Activated T-cell treated with anti-CD3 and anti-CD28 coated beads, Interleukin-2, amount 50 U/mL, for 1 hour (primary cell): ENCODE data around the gene PDIA6.

Source experiments
- DNase-seq: peaks from one replicate; pipeline ENCODE4 v3.0.0-alpha.2; 2020

The PDIA6 gene

GRCh38 chr2:10812362-10813162, at the start of gene PDIA6:
Gene PDIA6 (minus strand): TSS chr2:10812785. CDS start chr2:10812696, 89 bp downstream.
- DNase-seq = peak; percentile 93

- no peak for DNase-seq
These were observed 49.7 kb upstream of the PDIA6 start for GRCh38 chr2:10862330-10862729.

- no peak for DNase-seq
These were observed 49.2 kb upstream of the PDIA6 start for GRCh38 chr2:10861765-10862164.

- DNase-seq = no peak
These were observed 48.3 kb upstream of the PDIA6 start for GRCh38 chr2:10860814-10861325.

GRCh38 chr2:10860081-10860813, 47.7 kb upstream of the PDIA6 start:
- no peak for DNase-seq

- DNase-seq = no peak
These were observed 46.7 kb upstream of the PDIA6 start for GRCh38 chr2:10859278-10859677.

- DNase-seq = no peak
These were observed 36.0 kb upstream of the PDIA6 start for GRCh38 chr2:10848541-10848940.

GRCh38 chr2:10847008-10847407, 34.4 kb upstream of the PDIA6 start:
- DNase-seq = no peak

- DNase-seq = no peak
These were observed 33.7 kb upstream of the PDIA6 start for GRCh38 chr2:10846110-10846861.

GRCh38 chr2:10845640-10846039, 33.1 kb upstream of the PDIA6 start:
- no peak for DNase-seq

- no peak for DNase-seq
These were observed 31.5 kb upstream of the PDIA6 start for GRCh38 chr2:10844097-10844496.

- no peak for DNase-seq
These were observed 29.9 kb upstream of the PDIA6 start for GRCh38 chr2:10842506-10842905.

- DNase-seq = no peak
These were observed 29.1 kb upstream of the PDIA6 start for GRCh38 chr2:10841547-10842219.

GRCh38 chr2:10839813-10840212, 27.2 kb upstream of the PDIA6 start:
- DNase-seq = no peak

GRCh38 chr2:10838734-10839133, 26.1 kb upstream of the PDIA6 start:
- no peak for DNase-seq

GRCh38 chr2:10837298-10838266, 25.0 kb upstream of the PDIA6 start:
- no peak for DNase-seq

- peak; percentile 79 for DNase-seq
These were observed 22.7 kb upstream of the PDIA6 start for GRCh38 chr2:10835052-10835970.

- no peak for DNase-seq
These were observed 21.6 kb upstream of the PDIA6 start for GRCh38 chr2:10834068-10834655.

- DNase-seq = no peak
These were observed 20.4 kb upstream of the PDIA6 start for GRCh38 chr2:10833021-10833420.
